Measurements from ENCODE around the gene FBXW4. TPM values are rescaled to one million over a fixed set of nuclear protein-coding genes. Genes with fewer than 3 reads are reported as not detected.

The FBXW4 gene
- total RNA-seq, 1 experiment from 2014 or later = 38.2 TPM

DNA sequence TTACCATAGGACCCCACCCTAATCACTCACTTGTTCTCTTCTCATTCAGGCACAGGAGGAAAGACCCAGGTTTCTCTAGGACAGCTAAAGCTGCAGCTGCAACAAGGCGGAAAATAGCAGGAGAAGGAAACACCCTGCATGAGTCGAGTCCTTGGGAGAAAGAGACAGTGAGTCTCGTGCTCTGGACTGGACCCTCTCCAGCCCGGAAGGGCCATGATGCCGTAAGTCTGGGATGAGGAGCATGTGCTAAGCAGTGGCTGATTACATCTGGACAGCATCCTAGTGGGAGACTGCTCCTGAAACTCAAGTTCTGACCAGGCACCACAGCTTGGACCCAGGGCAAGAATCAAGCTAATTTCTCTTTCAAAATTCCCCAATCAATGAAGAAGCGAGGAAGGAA is 39.4 kb downstream of the FBXW4 start:
- intact Hi-C loops (cut with micrococcal nuclease; ENCODE audit: unreplicated experiment) = no loop called here
- Histone ChIP-seq H3K9me3 (ENCODE audit: insufficient read depth, low read depth) (no peaks in the 10 kb centered on the region), H3F3A (ENCODE audit: insufficient read depth, low read depth) (no peaks in the 10 kb centered on the region), H3K4me3 (no peak overlapping the region), H3K79me2 (ENCODE audit: low read depth) (no peaks in the 10 kb centered on the region), H3K27ac (no peak overlapping the region), H3K9me2 (ENCODE audit: insufficient read depth) (no peaks in the 10 kb centered on the region), H2AFZ (no peak overlapping the region), H3K27me3 (ENCODE audit: insufficient read depth, low read depth) (no peaks in the 10 kb centered on the region), H3K36me3 (ENCODE audit: low read depth) (no peaks in the 10 kb centered on the region), H3K4me1 (replicated peaks; ENCODE audit: insufficient read depth) (no peaks in the 10 kb centered on the region), H3K4me2 (no peak overlapping the region), H4K20me1 (ENCODE audit: insufficient read depth) (no peaks in the 10 kb centered on the region)
- ChIA-PET POLR2A (ENCODE audit: unreplicated experiment) (no interaction called here), CTCF (no interaction called here)
- no TSS peak for BruUV-seq (replicated peaks)
- TF ChIP-seq, protein P1, sequence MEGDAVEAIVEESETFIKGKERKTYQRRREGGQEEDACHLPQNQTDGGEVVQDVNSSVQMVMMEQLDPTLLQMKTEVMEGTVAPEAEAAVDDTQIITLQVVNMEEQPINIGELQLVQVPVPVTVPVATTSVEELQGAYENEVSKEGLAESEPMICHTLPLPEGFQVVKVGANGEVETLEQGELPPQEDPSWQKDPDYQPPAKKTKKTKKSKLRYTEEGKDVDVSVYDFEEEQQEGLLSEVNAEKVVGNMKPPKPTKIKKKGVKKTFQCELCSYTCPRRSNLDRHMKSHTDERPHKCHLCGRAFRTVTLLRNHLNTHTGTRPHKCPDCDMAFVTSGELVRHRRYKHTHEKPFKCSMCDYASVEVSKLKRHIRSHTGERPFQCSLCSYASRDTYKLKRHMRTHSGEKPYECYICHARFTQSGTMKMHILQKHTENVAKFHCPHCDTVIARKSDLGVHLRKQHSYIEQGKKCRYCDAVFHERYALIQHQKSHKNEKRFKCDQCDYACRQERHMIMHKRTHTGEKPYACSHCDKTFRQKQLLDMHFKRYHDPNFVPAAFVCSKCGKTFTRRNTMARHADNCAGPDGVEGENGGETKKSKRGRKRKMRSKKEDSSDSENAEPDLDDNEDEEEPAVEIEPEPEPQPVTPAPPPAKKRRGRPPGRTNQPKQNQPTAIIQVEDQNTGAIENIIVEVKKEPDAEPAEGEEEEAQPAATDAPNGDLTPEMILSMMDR (conservative IDR thresholded peaks at IDR 0.05) = no peak
- DNase-seq = no peak

DNA sequence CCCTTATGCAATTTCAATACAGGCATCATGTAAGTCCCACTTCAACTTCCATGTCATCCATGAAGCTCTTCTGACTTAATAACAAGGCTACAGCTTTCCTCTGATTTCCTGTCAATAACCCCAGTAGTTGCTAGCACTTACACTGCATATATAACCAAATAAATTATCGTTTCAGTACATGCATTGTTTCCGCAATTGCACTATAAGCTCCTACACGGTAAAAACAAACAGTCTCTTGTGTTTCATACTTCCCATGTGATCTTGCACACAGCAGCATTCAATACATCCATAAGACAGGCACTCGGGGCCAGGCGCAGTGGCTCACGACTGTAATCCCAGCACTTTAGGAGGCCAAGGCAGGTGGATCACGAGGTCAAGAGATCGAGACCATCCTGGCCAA is 41.4 kb downstream of the FBXW4 start:
- no peaks in the 10 kb centered on the region for H3F3A ChIP-seq (ENCODE audit: insufficient read depth, low read depth)
- no peak overlapping the region for H2AFZ ChIP-seq
- no peaks in the 10 kb centered on the region for H3K79me2 ChIP-seq (ENCODE audit: low read depth)
- CTCF ChIA-PET = no interaction called here
- TF ChIP-seq EZH2 (IDR thresholded peaks at IDR 0.05; ENCODE audit: low read depth) = no peak
- TF ChIP-seq, protein P1 (conservative IDR thresholded peaks at IDR 0.05) = no peak
- H3K36me3 ChIP-seq (ENCODE audit: low read depth) = no peaks in the 10 kb centered on the region
- intact Hi-C loops (cut with micrococcal nuclease; ENCODE audit: unreplicated experiment) = no loop called here
- POLR2A ChIA-PET (ENCODE audit: unreplicated experiment) = no interaction called here
- H3K9me2 ChIP-seq (ENCODE audit: insufficient read depth) = no peaks in the 10 kb centered on the region
- BruUV-seq (replicated peaks) = no TSS peak
- no peak overlapping the region for H3K27ac ChIP-seq
- DNase-seq = no peak
- H4K20me1 ChIP-seq (ENCODE audit: insufficient read depth) = no peaks in the 10 kb centered on the region
- H3K4me3 ChIP-seq = no peak overlapping the region
- no peaks in the 10 kb centered on the region for H3K27me3 ChIP-seq (ENCODE audit: insufficient read depth, low read depth)
- H3K4me2 ChIP-seq = no peak overlapping the region
- no peaks in the 10 kb centered on the region for H3K9me3 ChIP-seq (ENCODE audit: insufficient read depth, low read depth)
- H3K4me1 ChIP-seq (replicated peaks; ENCODE audit: insufficient read depth) = no peaks in the 10 kb centered on the region

DNA sequence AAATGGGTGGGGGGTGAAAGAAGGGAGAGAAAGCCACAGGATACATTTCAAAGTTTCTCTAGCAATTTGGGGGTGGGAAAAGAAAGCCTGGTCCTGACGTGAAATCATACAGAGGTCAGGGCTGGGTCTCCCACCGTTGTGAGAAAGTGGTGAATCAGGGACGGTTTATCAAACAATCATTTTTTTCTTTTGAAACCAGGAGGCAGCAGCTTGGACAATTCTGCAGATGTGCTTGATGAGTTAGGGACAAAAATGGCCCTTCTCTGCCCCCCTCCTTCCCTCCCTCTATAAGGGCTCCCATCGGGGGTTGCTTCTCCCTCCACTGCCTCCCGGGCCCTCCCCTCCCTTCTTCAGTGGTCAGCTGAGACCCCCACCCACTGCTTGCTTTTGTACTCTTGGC is 43.6 kb downstream of the FBXW4 start:
- DNase-seq = no peak
- Histone ChIP-seq H4K20me1 (ENCODE audit: insufficient read depth) (no peaks in the 10 kb centered on the region), H3K9me3 (ENCODE audit: insufficient read depth, low read depth) (no peaks in the 10 kb centered on the region), H3K27me3 (ENCODE audit: insufficient read depth, low read depth) (no peaks in the 10 kb centered on the region), H3K9me2 (ENCODE audit: insufficient read depth) (no peaks in the 10 kb centered on the region), H3K36me3 (ENCODE audit: low read depth) (no peaks in the 10 kb centered on the region), H3K4me3 (no peak overlapping the region), H3K79me2 (ENCODE audit: low read depth) (no peaks in the 10 kb centered on the region), H3K4me2 (no peak overlapping the region), H3K27ac (no peak overlapping the region), H3K4me1 (replicated peaks; ENCODE audit: insufficient read depth) (no peaks in the 10 kb centered on the region), H3F3A (ENCODE audit: insufficient read depth, low read depth) (no peaks in the 10 kb centered on the region), H2AFZ (no peak overlapping the region)
- ChIA-PET CTCF (no interaction called here), POLR2A (ENCODE audit: unreplicated experiment) (no interaction called here)
- TF ChIP-seq, protein P1 (conservative IDR thresholded peaks at IDR 0.05) = no peak
- TF ChIP-seq EZH2 (IDR thresholded peaks at IDR 0.05; ENCODE audit: low read depth) = no peak
- intact Hi-C loops (cut with micrococcal nuclease; ENCODE audit: unreplicated experiment) = no loop called here
- no TSS peak for BruUV-seq (replicated peaks)
